ENCODE data around the gene ENPP7. TPM values are rescaled to one million over a fixed set of nuclear protein-coding genes. Genes with fewer than 3 reads are reported as not detected.

The ENPP7 gene
- total RNA-seq, 2 experiments from 2014 or later, result not detected

DNA sequence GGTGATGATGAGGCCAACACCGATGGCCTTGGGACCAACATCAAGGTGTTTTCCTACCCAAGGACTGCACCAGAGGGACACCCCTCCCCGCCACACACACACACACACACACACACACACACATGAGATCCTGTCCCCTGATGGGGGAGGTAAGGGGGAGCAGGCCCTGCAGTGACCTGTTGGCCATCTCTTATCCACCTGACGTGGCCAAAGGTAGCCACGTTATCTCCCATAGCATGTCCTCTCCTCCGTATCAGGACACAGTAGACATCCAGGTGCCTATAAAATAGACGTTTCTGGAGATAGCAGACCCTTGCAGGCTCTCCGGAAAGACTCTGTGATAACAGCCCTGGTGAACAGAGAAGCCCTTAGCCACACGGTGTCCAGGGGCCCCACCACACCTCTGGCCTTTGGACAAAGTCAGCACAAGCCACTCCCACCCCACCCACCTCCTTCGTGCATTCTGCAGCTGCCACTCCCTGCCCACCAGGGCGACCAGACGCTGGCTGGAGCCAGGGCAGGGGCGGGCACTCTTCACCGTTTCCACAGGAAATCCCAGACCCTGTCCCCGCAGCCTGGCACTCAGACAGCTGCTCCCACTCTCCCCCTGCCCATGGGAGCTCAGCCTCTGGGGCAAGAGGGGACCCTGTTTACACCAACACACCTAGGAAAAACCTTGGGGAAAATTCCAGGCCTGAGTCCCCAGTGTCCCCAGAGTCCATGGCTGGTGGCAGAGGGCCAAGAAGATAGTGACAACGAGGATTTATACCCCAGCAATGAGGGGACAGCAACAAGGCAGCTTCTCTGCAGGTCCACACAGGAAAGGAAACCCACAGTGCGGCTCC lies 15.4 kb upstream of the ENPP7 start:
- DNase-seq, result no peak
- no peaks in the 10 kb centered on the region for H3K4me1 Mint-ChIP-seq
- no peaks in the 10 kb centered on the region for H3K36me3 Mint-ChIP-seq
- H3K27me3 Mint-ChIP-seq, result peaks cover 10% of the 10 kb centered on the region
- H3K9me3 Mint-ChIP-seq, result peaks cover 1% of the 10 kb centered on the region
- no peak overlapping the region for H3K27ac Mint-ChIP-seq
- H3K4me3 Mint-ChIP-seq, result no peak overlapping the region

DNA sequence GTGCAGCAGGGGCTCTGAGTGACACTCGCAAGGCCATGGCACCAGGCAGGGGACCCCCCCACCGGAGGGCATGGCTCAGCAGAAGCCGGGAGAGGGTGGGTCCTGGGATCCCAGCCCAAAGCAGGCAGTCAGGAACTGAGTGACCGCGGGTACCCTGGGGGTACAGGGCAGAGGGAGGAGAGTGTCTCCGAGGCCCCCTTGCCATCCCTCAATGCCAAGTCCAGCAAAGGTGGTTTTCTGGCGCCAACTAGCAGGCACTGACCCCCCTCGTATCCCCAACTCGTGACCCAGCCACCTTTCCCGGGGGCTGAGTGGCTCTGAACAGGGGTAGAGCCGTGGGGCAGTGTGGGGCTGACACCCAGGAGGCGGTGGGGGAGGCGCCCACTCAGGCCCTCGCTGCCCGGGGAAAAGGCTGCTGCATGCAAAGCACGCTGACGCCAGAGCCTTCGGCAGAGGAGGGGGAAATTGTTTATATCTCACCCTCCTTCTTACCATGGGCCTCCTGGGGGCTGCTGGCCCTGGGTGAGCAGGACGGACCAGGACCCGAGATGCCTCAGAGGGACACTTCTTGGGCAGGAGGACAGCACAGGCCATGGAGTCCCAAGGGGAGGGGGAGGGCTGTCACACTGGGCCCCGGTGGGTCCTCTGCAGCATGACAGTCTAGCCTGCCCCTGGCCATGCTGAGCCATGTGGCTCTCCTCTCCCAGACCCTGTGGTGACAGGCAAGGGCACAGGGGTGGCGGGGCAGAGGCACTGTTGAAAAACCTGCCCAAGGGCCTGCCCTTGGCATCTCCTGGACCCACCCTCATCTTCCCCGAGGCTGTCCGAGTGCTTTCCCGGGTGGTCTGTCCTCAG lies 14.6 kb upstream of the ENPP7 start:
- no peaks in the 10 kb centered on the region for H3K4me1 Mint-ChIP-seq
- no peak for DNase-seq
- no peak overlapping the region for H3K27ac Mint-ChIP-seq
- H3K9me3 Mint-ChIP-seq, result peaks cover 1% of the 10 kb centered on the region
- H3K36me3 Mint-ChIP-seq, result no peaks in the 10 kb centered on the region
- no peak overlapping the region for H3K4me3 Mint-ChIP-seq
- H3K27me3 Mint-ChIP-seq, result peaks cover 10% of the 10 kb centered on the region

DNA sequence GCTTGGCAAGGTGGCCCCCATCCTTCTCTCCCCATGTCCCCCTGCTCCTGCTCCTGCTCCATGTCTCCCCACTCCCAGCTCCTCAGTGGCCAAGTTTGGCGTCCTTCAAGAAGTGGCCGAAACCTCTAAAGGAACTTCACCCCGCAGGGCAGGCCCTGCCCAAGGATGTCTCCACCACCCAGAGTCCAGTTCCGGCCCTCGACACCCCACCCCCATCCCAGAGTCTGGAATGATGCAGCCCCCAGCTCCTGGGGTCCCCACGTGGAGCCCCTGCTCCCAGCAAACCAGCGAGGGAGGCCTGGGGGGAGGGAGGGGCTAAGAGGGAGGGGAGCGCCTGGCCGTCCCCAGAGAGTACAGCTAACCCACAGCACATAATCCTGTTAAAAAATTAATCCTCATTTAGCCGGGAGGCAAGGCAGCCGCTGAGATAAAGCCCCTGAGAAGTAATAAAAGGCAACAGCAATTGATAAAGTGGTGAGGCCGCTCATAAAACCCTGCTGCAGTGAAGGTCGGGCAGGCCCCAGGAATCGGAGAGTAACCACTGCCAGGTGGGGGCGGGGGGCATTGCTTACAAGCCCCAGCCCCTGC lies 9.9 kb upstream of the ENPP7 start:
- no peaks in the 10 kb centered on the region for H3K27me3 Mint-ChIP-seq
- no peak overlapping the region for H3K4me3 Mint-ChIP-seq
- no peak for DNase-seq
- H3K36me3 Mint-ChIP-seq, result no peaks in the 10 kb centered on the region
- peaks cover 1% of the 10 kb centered on the region for H3K9me3 Mint-ChIP-seq
- no peaks in the 10 kb centered on the region for H3K4me1 Mint-ChIP-seq
- no peak overlapping the region for H3K27ac Mint-ChIP-seq

DNA sequence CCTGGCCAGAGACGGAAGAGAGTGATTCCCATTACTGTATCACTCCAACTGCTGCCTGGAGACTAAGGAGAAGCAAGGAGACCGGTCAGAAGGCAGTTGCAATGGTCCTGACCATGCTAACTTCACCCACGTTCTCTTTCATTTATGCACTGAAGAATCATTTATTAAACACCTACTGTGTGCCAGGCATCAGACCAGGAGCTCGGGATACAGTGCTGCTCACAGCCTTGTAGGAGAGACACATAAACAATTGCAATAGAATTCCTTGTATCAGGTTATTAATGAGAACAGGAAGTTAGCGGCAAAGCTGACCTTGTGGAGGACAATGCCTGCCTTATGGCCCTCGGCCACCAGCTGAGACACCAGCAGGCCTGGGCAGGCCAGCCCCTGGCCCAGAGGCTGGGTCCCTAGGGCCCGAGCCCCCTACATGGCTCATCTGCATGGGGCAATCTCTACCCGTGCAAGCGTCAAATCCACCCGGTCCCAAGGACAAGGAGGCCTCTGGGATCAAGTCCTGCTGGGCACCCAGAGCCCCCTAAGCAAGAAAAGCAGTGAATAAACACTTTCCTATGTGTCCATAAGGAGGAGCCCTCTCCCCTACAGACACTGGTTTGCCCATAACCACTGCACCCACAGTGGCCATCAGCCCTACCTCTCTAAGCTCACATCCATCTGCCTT lies 8.6 kb upstream of the ENPP7 start:
- no peak overlapping the region for H3K4me3 Mint-ChIP-seq
- no peaks in the 10 kb centered on the region for H3K4me1 Mint-ChIP-seq
- H3K9me3 Mint-ChIP-seq, result peaks cover 1% of the 10 kb centered on the region

DNA sequence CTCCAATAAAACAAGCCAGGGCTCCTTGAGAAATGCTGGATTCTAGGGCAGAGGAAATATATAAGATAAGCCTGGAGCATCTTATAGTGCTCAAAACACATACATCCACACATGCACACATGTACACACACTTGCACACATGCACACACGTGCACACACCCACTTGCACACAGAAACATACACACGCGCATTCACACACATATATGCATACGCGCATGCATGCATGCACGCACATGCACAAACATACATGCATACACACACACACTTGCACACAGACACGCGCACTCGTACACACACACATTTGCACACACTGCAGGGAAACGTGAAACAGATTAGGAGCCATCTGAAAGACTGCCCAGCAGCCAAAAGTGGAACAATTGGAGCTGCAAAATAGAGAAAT lies 8.0 kb upstream of the ENPP7 start:
- Mint-ChIP-seq H3K4me3 (no peak overlapping the region), H3K4me1 (no peaks in the 10 kb centered on the region), H3K27me3 (no peaks in the 10 kb centered on the region), H3K36me3 (no peaks in the 10 kb centered on the region), H3K9me3 (peaks cover 1% of the 10 kb centered on the region), H3K27ac (no peak overlapping the region)
- DNase-seq, result no peak

More for the DNA sequence above, 8.6 kb upstream of the ENPP7 start:
- no peak for DNase-seq
- Mint-ChIP-seq H3K27ac (no peak overlapping the region), H3K27me3 (no peaks in the 10 kb centered on the region), H3K36me3 (no peaks in the 10 kb centered on the region)

DNA sequence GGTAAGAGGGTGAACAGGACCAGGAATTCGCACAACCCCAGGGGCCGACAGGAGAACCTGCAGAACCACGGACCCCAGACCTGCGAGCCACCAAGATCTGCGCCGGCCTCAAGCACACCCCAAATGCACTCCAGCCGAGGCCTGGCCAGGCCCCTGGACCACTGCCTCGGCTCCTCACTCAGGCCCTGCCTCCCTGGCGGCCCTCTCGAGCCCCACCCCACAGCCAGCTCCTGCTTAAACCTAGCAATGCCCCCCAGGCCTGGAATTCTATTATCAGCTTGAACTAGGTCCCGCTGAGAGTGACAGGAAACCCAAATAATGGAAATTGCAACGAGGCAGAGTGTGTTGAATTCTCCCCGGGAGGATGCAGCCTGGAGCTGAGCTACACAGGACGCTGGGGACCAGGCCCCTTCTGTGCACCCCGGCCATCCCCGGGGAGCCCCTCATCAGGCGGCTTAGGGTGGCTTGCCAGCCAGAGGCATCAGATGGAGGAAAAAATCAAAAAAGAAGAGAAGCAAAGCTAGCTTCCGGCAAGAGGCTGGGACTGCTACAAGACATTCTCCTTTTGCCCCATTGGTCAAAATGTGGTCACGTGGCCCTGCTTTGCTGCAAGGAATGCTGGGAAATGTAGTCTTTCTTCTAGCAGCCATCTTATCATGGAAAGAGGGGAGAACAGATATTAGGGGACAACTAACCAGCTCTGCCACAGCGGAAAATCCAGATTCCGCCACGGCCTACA lies 2.4 kb upstream of the ENPP7 start:
- Mint-ChIP-seq H3K27me3 (no peaks in the 10 kb centered on the region), H3K27ac (peak overlapping the region; percentile 88), H3K4me3 (peak overlapping the region; percentile 74), H3K36me3 (no peaks in the 10 kb centered on the region), H3K9me3 (no peaks in the 10 kb centered on the region), H3K4me1 (peaks cover 4% of the 10 kb centered on the region)
- peak; percentile 79 for DNase-seq

DNA sequence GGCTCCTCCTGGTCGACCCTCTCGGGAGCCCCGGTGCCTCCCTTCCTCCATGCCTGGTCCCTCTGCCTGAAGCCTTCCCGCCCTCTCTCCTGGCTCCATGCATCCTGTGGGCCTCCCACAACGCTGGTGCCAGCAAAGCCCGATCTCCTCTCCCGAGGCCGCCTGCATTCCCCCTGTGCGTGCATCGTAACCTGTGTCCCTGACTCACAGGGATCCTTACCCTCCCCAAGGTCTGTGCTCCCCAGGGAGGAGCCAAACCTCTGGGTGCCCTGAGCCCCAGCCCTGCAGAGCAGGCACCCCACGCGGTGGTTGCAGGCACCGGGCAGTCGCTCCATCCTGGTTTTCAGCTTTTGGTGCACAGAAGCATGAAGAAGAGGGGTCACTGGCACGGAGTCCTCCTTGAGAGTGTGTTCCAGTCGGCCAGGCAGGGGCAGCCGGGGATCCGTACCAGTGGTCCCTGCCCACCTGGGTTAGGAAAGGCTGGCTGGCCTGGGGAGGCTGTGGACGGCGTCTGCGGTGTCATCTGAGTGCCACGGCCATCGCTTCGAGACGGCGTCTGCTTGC lies 1.8 kb upstream of the ENPP7 start:
- Mint-ChIP-seq H3K36me3 (no peaks in the 10 kb centered on the region), H3K27ac (no peak overlapping the region), H3K4me3 (no peak overlapping the region), H3K4me1 (peaks cover 5% of the 10 kb centered on the region), H3K9me3 (no peaks in the 10 kb centered on the region), H3K27me3 (no peaks in the 10 kb centered on the region)
- DNase-seq, result no peak

DNA sequence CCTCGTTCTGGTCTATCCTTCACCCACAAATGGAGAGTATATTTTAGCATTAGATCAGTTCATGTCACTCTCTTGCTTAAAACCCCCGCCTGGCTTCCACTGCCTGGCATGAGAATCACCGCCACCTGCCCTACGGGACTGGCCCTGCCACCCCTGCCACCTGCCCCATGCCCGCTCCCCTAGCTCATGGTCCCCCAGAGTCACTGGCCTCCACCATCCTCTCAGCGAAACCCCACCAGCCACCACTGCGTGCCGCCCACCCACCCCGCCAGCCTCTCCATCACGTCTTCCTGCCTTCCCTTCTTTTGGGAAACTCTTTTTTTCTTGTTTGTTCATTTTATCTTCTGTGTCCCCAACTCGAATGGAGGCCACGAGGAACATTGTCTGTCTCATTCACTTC lies 982 bp upstream of the ENPP7 start:
- Mint-ChIP-seq H3K36me3 (no peaks in the 10 kb centered on the region), H3K27me3 (no peaks in the 10 kb centered on the region), H3K9me3 (no peaks in the 10 kb centered on the region), H3K4me3 (no peak overlapping the region), H3K27ac (no peak overlapping the region), H3K4me1 (peaks cover 5% of the 10 kb centered on the region)
- DNase-seq, result no peak

DNA sequence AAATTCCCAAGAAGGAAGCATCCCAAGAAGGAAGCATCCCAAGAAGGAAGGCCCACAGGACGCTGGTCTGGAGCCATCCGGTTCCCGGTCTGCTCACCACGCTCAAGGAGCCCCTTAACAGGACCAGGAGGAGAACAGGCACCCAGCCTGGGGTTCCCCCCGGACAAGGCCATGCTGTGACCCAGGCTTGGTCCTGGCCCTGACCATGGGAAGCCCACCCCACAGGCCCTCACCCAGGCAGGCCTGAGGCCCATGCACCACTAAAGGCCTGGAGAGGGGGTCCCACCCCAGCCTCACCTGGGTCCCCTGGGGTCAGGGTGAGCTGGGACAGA lies 340 bp upstream of the ENPP7 start:
- H3K27ac Mint-ChIP-seq, result no peak overlapping the region

DNA sequence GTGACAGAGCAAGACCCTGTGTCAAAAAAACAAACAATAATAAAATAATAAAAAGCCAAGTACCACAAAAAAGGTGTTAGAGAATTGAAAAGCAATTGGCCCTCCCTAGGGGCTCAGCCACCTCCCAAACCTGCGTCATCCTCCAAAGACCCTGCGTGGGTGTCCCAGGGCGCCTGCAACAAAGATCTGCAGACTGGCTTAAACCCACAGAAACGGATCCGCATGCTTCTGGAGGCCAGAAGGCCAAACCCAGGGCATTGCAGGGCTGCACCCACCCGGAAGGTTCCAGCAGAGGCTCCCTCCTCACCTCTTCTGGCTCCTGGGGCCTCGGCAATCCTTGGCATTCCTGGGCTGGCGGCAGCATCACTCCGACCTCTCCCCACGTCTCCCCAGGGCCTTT lies 1.5 kb downstream of the ENPP7 start:
- Mint-ChIP-seq H3K4me3 (no peak overlapping the region), H3K27me3 (no peaks in the 10 kb centered on the region), H3K36me3 (no peaks in the 10 kb centered on the region), H3K9me3 (no peaks in the 10 kb centered on the region), H3K27ac (no peak overlapping the region), H3K4me1 (peaks cover 5% of the 10 kb centered on the region)
- no peak for DNase-seq

More for the DNA sequence above, 340 bp upstream of the ENPP7 start:
- Mint-ChIP-seq H3K36me3 (no peaks in the 10 kb centered on the region), H3K4me3 (no peak overlapping the region), H3K9me3 (no peaks in the 10 kb centered on the region), H3K4me1 (peaks cover 5% of the 10 kb centered on the region), H3K27me3 (no peaks in the 10 kb centered on the region)
- DNase-seq, result no peak

DNA sequence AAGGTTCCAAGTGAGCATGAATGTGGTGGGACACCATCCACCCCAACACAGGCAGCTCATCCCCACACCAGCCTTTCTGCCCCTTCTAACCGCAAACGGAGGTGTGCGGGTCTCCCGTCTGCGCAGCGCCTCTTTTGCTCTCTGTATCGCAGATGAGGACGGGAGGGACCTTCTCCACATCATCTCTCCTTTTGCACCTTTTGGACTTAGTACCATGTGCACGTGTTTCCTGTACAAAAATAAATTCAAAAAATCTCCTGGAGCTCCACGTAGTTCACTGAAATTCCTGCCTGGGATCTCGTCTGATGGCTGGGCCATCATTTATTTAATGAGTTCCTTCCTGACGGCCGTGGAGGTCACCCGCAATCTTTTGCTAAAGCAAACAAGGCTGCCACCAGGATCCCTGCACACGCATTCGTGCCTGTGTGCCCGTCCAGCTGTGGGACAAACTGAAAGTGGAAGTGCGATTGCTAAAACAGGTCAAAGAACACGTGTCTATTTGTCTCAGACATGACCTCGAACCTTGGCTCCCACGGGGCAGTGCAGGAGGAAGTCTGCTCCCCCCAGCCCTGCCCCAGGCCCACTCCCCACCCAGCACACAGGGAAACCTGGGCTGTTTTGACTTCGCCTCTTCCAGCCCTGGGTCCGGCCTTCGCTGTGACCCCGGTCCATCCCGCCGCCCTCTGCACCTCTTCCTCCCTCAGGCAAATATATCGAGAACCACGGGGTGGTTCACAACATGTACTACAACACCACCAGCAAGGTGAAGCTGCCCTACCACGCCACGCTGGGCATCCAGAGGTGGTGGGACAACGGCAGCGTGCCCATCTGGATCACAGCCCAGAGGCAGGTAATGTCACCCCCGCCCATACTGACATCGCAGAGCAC lies 2.3 kb downstream of the ENPP7 start:
- DNase-seq, result no peak
- H3K27ac Mint-ChIP-seq, result peak overlapping the region; percentile 45

DNA sequence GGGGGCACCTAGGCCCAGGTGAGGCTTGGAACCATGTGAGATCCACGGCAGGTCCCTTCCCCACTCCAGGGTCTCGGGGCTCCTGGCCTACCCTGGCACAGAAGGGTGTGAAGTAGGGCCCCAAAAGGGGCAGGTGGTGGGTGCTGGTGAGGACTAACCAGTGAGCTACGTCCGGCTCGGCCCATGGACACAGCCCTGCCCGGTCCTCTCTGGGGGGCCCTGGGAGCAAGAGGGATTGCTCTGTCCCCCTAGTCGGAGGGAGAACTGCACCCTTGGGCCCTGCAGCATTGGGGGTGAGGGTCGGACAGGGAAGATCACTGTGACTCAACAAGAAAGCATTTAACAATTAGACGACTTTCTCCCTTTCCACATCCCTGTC lies 2.9 kb downstream of the ENPP7 start:
- Mint-ChIP-seq H3K36me3 (no peaks in the 10 kb centered on the region), H3K9me3 (no peaks in the 10 kb centered on the region), H3K27ac (no peak overlapping the region), H3K27me3 (no peaks in the 10 kb centered on the region), H3K4me1 (peaks cover 2% of the 10 kb centered on the region), H3K4me3 (no peak overlapping the region)
- DNase-seq, result no peak

More for the DNA sequence above, 2.3 kb downstream of the ENPP7 start:
- Mint-ChIP-seq H3K4me3 (peak overlapping the region; percentile 43), H3K36me3 (no peaks in the 10 kb centered on the region), H3K9me3 (no peaks in the 10 kb centered on the region), H3K27me3 (no peaks in the 10 kb centered on the region), H3K4me1 (peaks cover 5% of the 10 kb centered on the region)

DNA sequence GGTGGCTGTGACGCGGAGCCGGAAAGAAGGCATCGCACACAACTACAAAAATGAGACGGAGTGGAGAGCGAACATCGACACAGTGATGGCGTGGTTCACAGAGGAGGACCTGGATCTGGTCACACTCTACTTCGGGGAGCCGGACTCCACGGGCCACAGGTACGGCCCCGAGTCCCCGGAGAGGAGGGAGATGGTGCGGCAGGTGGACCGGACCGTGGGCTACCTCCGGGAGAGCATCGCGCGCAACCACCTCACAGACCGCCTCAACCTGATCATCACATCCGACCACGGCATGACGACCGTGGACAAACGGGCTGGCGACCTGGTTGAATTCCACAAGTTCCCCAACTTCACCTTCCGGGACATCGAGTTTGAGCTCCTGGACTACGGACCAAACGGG lies 4.4 kb downstream of the ENPP7 start:
- H3K4me1 Mint-ChIP-seq, result peaks cover 2% of the 10 kb centered on the region
- H3K27ac Mint-ChIP-seq, result no peak overlapping the region
- H3K36me3 Mint-ChIP-seq, result no peaks in the 10 kb centered on the region
- H3K27me3 Mint-ChIP-seq, result peaks cover 10% of the 10 kb centered on the region
- no peak for DNase-seq
- no peak overlapping the region for H3K4me3 Mint-ChIP-seq
- no peaks in the 10 kb centered on the region for H3K9me3 Mint-ChIP-seq
